Sigmoid colon (tissue), 3 donors: Measurements from ENCODE around the gene AP1G1.

ENCODE experiments used
- POLR2A ChIP-seq, 2 donors: fragments of 450-650 bp; IDR thresholded peaks; one replicate each; pipeline ENCODE4 v1.6.1; 2016; ENCODE audit warnings: antibody characterized with exemption in 2 of 2, mild to moderate bottlenecking in 2 of 2, moderate library complexity in 2 of 2
- TF ChIP-seq, protein P1 (sequence below), 4 experiments: fragments of 450-650 bp in 3 of 4; fragments of 200-600 bp in 1 of 4; IDR thresholded peaks; one replicate each; pipeline ENCODE4 v1.5.1; 2016 to 2019; ENCODE audit warnings: antibody characterized with exemption in 4 of 4, mild to moderate bottlenecking in 3 of 4, moderate library complexity in 2 of 4

DNA sequence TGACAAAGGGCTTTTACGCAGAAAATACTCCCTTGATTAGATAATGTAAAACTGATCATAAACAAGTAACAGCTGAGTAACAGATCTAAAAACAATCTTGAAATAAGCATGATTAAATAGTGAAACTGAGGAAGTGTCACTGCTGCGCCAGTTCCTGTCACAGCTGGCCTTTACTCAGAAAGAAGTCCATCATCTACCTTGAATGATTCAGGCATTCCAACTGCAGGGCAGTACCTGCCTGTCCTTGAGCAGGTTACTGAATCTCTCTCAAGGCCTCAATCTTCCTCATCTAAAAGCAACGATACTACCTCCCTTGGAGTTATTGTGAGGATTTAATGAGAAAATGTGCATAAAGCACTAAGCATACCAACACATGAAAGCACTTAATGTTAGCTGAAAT lies 96.8 kb downstream of the AP1G1 start:
- TF ChIP-seq, protein P1, sequence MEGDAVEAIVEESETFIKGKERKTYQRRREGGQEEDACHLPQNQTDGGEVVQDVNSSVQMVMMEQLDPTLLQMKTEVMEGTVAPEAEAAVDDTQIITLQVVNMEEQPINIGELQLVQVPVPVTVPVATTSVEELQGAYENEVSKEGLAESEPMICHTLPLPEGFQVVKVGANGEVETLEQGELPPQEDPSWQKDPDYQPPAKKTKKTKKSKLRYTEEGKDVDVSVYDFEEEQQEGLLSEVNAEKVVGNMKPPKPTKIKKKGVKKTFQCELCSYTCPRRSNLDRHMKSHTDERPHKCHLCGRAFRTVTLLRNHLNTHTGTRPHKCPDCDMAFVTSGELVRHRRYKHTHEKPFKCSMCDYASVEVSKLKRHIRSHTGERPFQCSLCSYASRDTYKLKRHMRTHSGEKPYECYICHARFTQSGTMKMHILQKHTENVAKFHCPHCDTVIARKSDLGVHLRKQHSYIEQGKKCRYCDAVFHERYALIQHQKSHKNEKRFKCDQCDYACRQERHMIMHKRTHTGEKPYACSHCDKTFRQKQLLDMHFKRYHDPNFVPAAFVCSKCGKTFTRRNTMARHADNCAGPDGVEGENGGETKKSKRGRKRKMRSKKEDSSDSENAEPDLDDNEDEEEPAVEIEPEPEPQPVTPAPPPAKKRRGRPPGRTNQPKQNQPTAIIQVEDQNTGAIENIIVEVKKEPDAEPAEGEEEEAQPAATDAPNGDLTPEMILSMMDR (IDR thresholded peaks at IDR 0.05) = no peak
- no peak for TF ChIP-seq POLR2A (IDR thresholded peaks at IDR 0.05)
